GM20431 (cell line): ENCODE measurements around the gene REL.

Experiments
- in situ Hi-C: fragments of 300-500 bp; cut with MseI, MboI; formaldehyde crosslinking; loops from one replicate; pipeline ENCODE4 v1.15.0; 2020; ENCODE audit warnings: low sequenced_read_pairs; ENCODE audit not compliant: unreplicated experiment

REL gene

GRCh38 chr2:60960706-60961105 lies 79.3 kb downstream of the REL start:
- in situ Hi-C loops, result no loop called here

DNA sequence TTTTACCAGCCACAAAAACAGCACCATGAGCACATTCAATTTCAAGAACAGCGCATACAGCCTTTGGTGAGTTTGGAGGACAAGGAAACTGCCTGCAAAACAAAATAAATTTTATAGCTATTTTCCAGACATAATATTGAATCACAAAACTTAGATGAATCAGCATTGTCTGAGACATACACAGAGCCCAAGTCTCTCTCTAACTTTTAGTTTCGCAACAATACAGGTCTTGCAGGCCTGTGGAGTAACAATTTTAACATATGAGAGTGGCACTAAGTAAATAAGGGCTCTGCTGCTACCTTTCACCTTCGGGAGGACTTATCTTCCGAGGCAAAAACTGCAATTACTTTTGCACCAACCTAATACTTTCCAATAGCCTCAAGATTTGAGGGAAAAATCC lies 80.1 kb downstream of the REL start:
- in situ Hi-C loops, result no loop called here

GRCh38 chr2:60962528-60962927 lies 81.2 kb downstream of the REL start:
- in situ Hi-C loops, result no loop called here

DNA sequence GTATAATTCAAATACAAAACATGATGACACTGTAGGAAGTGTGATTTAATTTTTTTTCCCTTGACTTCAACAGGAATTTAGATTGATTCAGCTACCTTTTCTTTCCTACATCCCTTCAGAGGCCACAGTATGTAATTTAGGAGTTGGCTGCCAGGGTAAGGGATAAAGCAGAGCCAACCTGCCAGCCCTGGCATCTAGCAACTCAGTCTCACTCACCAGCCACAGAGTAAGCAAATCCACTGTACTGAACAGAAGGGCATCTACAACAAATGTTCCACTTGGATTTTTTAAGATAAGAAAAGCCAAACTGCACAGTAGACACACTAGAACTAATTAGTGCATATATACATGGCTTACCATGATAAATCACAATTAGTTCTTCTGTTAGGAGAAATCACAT lies 81.8 kb downstream of the REL start:
- in situ Hi-C loops, result no loop called here

DNA sequence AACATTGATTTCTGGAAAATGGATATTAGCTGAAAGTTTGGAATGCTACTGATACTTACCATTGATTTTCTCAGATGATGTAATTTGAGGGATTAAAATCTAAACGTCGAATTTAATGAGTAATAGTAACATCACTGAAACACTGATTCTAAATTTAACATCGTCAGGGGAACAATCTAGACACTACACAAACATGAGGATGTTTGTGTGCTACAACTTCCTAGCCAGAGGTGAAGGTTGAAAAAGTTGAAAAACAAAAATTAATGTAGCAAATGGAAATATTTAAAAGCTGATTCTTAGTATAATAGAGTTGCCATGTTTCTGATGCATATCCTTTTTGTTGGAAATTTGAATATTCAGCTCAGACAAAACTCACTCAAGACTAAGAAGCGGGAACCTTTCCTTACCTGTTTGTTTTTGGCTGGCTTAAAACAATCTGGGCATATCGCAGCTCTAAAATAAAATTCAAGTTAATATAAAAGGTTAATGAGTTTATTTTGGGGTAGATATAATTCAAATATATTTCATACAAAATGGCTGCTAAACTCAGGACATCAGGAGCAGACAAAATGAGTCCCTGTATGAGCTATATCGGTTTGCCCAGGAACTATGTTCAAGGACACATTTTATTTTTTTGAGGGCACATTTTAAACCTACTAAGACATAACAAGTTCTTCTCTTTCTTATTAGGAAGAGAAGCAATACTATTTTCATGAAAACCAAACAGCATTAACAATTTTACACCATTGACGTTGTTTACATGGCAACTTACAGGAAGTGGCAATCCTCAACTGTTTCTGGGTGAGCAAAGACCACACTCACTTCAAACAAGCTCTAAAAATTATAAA lies 83.5 kb downstream of the REL start:
- in situ Hi-C loops, result no loop called here

- in situ Hi-C loops, result no loop called here
Observed at GRCh38 chr2:60965499-60965785, 84.1 kb downstream of the REL start.

DNA sequence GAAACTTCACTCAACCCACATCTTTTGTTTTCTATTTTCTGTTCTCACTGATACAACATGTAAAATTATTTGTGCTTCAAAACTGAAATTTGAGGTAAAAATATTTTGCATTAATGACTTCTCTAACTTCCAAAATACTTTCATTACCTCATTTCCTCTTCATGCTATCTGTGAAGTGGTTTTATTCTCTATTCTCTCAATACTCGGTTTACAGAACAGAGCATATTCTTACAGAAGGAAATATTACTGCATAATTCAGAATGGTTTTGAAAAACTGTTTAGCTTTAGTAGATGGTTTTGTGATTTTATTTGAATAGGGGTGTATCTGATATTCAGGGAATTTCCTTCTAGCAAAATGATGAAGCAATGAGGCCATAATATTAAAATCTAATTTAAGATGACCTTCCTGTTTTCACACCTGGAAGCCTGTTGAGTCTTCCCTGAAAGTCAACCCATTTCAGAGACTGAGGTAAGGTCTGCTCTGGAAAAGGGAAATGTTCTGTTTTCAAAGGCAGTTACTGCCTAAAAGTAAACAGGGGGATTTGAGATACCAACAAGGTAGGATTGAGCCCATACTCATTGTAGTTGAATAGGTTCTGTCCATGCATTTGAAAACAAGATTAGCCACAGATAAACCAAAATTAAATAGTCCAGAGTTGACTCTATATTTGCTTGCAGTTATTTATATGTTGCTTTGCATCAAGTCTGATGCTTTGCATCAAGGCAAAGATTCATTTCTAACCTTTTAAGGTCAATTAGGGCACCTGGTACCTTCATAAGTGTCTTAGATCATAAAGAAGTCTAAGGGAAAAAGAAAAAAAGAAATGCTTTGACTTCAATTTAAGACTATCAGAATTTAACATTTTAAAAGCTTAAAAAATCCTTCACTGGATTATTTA lies 85.4 kb downstream of the REL start:
- in situ Hi-C loops, result no loop called here

GRCh38 chr2:60972889-60973656 lies 91.7 kb downstream of the REL start:
- in situ Hi-C loops, result no loop called here

DNA sequence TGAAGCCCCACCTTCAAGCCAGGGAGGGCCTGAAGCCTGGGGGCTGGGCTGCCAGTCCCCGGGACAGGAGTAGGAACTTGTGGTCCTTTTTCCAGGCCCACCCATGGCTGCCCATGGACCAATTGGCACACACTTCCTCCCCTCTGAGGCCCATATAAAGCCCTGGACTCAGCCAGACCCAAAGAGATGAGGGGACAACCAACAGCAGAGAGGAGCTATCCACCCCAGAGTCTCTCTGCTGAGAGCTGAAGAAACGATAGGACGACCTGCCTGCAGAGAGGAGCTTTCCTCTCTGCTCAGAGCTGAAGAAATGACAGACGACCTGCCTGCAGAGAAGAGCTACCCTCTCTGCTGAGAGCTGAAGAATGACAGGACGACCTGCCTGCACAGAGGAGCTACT lies 92.3 kb downstream of the REL start:
- in situ Hi-C loops, result no loop called here

DNA sequence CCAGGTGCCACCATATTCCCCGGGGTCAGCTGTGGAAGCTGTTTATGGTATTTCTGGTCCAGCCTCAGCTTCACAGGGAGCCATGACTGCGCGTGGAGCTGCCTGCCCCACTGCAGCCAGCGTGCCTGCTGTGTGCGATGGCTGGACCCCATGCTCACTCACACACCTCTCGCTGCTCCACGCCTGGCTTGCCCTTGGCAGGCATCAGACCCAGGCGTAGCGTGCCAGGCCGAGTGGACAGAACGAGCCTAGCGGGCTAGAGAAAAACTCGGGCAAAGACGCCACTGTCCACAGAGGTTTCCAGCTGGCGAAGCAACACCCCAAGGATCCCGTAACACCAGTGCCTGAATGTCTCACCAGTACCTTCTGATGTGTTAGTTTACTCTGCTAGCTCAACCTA lies 93.3 kb downstream of the REL start:
- in situ Hi-C loops, result no loop called here
